Gastrocnemius medialis (tissue), 4 donors: ENCODE measurements around the gene CCDC186.

ENCODE experiments used
- CTCF ChIP-seq, 5 experiments: fragments of 450-650 bp in 3 of 5; fragments of 200-600 bp in 2 of 5; sonication (generic) in 2 of 5; IDR thresholded peaks in 4 of 5; conservative IDR thresholded peaks in 1 of 5; 1 replicate in 4 of 5; 2 replicates in 1 of 5; pipeline ENCODE4 v1.5.1; 2016 to 2019; ENCODE audit warnings: antibody characterized with exemption in 5 of 5, mild to moderate bottlenecking in 3 of 5, moderate library complexity in 3 of 5
- POLR2A ChIP-seq, 2 donors: fragments of 450-650 bp; IDR thresholded peaks; one replicate each; pipeline ENCODE4 v1.6.1; 2017; ENCODE audit warnings: antibody characterized with exemption in 2 of 2, mild to moderate bottlenecking in 2 of 2, moderate library complexity in 2 of 2

GRCh38 chr10:114083040-114083439, 91.0 kb downstream of the CCDC186 start:
- TF ChIP-seq CTCF (IDR thresholded peaks at IDR 0.05 in 4 of 5, conservative IDR thresholded peaks at IDR 0.05 in 1 of 5) = no peak
- no peak for TF ChIP-seq POLR2A (IDR thresholded peaks at IDR 0.05)
